ENCODE results near the gene RFPL4A.

RFPL4A gene

DNA sequence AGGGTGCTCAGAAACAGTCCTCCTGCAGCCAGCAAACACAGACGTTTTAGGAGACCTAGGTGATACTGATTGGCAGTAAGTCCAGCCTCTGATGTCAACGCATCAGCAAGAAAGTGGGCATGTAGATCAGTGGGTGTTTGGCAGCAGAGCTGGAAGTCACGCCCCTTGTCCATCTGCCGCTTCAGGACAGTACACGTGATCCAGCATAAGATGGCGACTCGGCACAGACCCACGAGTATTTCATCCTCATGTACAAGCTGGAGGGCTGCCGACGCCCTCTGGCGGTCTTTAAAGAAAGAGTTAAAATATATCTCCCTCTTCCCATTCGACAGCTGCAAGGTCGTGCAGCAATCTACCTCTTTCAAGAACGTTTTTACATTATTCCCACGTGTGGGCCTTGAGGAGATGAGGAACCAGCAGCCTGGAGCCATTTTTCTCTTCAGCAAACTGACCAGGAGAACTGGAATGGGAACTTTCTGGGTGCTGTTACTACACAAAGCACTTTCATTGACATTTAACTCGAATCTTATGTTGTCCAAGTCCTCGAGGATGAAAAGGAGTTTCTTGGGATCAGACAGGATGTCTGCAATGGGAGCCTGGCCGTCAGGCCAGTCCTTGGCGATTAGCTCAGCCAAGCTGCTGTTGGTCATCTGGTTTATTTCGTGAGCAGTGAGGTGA is 50.6 kb downstream of the RFPL4A start:
- peak; percentile 92 for DNase-seq (ENCODE audit: low read depth)

DNA sequence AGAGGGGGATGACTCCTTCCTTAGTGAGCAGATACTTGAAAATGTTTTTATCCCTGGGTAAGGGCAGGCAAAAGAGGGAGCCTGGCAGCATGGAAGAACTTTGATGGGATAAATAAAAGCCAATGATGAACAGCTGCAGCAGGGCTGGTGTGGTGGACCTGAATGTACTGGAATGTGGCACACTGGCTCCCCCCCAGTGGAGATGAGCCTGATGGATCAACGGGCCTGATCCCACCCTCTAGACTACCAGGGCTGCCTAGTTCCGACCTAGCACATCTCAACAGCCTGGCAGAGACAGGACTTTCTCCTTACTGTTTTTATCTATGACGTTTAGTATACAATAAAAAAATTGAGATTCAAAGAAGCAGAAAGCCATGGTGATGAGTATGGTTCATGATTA is 52.4 kb downstream of the RFPL4A start:
- no peak for DNase-seq (ENCODE audit: low read depth)

DNA sequence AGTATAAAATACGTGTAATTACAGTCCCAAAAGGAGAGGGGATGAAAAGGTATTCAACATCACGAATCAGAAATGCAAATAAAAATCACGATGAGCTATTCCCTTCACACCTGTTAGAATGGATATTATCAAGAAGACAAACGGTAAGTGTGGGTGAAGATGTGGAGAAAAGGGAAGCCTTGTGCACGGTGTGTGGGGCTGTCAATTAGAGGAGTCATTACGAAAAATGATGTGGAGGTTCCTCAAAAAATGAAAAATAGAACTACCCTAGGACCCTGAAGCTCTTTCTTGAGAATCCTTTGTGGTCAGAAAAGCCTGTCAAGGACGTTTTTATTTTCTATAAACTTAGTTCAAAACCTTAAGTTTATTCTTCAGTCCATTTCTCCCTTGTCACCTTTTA is 53.6 kb downstream of the RFPL4A start:
- DNase-seq (ENCODE audit: low read depth), result no peak
